Peyer's patch (tissue), 4 donors: ENCODE measurements around the gene IQCN.

ENCODE experiments used
- POLR2A ChIP-seq, 2 donors: fragments of 450-650 bp; IDR thresholded peaks; one replicate each; pipeline ENCODE4 v1.5.1; 2017; ENCODE audit warnings: antibody characterized with exemption in 2 of 2, mild to moderate bottlenecking in 2 of 2, moderate library complexity in 2 of 2
- TF ChIP-seq, protein P1 (sequence below), 6 experiments: fragments of 450-650 bp in 4 of 6; fragments of 200-600 bp in 2 of 6; sonication (generic) in 1 of 6; IDR thresholded peaks; one replicate each; pipeline ENCODE4 v1.5.1; 2017 to 2019; ENCODE audit warnings: antibody characterized with exemption in 6 of 6, mild to moderate bottlenecking in 3 of 6, moderate library complexity in 1 of 6

DNA sequence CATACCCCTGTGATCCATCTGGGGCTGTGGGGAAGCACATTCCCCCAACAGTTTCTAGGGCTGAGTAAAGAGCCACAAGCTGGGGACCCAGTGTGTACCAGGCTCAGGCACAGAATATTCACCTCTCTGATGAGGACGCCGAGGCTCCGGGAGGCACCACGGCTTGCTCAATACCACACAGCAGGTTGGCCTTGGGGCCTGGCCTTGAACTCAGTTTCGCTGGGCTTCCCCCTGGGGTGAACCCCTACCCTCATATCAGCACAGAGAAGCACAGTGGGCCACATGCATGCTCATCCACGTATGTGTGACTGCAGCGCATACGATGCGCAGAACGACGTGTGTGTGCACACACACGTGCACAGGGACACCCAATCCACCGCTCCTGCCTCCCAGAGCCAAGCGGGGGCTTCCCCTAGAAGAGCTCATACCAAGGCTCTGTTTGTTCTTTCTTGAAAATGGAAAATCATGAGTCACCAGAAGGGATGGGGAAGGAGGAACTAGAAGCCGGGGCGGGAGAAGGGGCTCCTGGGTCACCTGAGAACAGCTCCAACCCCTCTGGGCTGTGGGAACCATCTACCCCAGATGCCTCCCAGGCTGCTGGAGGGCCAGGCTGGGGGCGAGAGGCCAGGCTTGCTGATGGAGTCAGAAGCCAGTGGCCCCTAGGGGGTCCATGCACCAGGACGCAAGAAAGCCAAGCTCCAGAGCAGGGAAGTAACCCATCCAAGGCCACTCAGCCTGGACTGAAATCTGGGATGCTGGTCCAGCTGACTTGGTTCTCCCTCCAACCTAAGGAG, 43.1 kb downstream of the IQCN start:
- TF ChIP-seq, protein P1, sequence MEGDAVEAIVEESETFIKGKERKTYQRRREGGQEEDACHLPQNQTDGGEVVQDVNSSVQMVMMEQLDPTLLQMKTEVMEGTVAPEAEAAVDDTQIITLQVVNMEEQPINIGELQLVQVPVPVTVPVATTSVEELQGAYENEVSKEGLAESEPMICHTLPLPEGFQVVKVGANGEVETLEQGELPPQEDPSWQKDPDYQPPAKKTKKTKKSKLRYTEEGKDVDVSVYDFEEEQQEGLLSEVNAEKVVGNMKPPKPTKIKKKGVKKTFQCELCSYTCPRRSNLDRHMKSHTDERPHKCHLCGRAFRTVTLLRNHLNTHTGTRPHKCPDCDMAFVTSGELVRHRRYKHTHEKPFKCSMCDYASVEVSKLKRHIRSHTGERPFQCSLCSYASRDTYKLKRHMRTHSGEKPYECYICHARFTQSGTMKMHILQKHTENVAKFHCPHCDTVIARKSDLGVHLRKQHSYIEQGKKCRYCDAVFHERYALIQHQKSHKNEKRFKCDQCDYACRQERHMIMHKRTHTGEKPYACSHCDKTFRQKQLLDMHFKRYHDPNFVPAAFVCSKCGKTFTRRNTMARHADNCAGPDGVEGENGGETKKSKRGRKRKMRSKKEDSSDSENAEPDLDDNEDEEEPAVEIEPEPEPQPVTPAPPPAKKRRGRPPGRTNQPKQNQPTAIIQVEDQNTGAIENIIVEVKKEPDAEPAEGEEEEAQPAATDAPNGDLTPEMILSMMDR (IDR thresholded peaks at IDR 0.05): no peak
- no peak for TF ChIP-seq POLR2A (IDR thresholded peaks at IDR 0.05)
